Measurements from ENCODE around the gene SIX4. TPM values are rescaled to one million over a fixed set of nuclear protein-coding genes. Genes with fewer than 3 reads are reported as not detected.

The SIX4 gene
- total RNA-seq, 1 donor from 2014 or later = 11.7 TPM

GRCh38 chr14:60662982-60663381, 61.2 kb downstream of the SIX4 start:
- H3K4me3 ChIP-seq (ENCODE audit: low read depth, low read length) = no peak overlapping the region
- H3K36me3 ChIP-seq (ENCODE audit: control insufficient read depth, insufficient read depth, low read length) = no peaks in the 10 kb centered on the region
- no peak for DNase-seq (ENCODE audit: low read depth)
- H3K27me3 ChIP-seq (ENCODE audit: control insufficient read depth, insufficient read depth, low read length) = no peaks in the 10 kb centered on the region
- TF ChIP-seq, protein P1, sequence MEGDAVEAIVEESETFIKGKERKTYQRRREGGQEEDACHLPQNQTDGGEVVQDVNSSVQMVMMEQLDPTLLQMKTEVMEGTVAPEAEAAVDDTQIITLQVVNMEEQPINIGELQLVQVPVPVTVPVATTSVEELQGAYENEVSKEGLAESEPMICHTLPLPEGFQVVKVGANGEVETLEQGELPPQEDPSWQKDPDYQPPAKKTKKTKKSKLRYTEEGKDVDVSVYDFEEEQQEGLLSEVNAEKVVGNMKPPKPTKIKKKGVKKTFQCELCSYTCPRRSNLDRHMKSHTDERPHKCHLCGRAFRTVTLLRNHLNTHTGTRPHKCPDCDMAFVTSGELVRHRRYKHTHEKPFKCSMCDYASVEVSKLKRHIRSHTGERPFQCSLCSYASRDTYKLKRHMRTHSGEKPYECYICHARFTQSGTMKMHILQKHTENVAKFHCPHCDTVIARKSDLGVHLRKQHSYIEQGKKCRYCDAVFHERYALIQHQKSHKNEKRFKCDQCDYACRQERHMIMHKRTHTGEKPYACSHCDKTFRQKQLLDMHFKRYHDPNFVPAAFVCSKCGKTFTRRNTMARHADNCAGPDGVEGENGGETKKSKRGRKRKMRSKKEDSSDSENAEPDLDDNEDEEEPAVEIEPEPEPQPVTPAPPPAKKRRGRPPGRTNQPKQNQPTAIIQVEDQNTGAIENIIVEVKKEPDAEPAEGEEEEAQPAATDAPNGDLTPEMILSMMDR (IDR thresholded peaks at IDR 0.05; ENCODE audit: insufficient read depth, low read length, poor library complexity, severe bottlenecking) = no peak

- no peak for DNase-seq (ENCODE audit: low read depth)
- TF ChIP-seq, protein P1 (IDR thresholded peaks at IDR 0.05; ENCODE audit: insufficient read depth, low read length, poor library complexity, severe bottlenecking) = no peak
- Histone ChIP-seq H3K27me3 (ENCODE audit: control insufficient read depth, insufficient read depth, low read length) (no peaks in the 10 kb centered on the region), H3K36me3 (ENCODE audit: control insufficient read depth, insufficient read depth, low read length) (no peaks in the 10 kb centered on the region), H3K4me3 (ENCODE audit: low read depth, low read length) (no peak overlapping the region)
Observed at GRCh38 chr14:60661721-60662120, 62.4 kb downstream of the SIX4 start.

Other genes starting within 250 kb of the SIX4 start
- 0.58 TPM in 1 of 2 replicates, not detected in the other for gene C14orf39, start 238.3 kb downstream of the SIX4 start, total RNA-seq
- not detected in 2 replicates for gene SIX6, start 215.2 kb downstream of the SIX4 start, total RNA-seq
- gene SIX1, start 74.9 kb downstream of the SIX4 start, total RNA-seq = 2.9 and 3.3 TPM in 2 replicates
- 37.0 and 49.2 TPM in 2 replicates for gene MNAT1, start 10.4 kb upstream of the SIX4 start, total RNA-seq